ENCODE results near the gene KIF1A. TPM values are rescaled to one million over a fixed set of nuclear protein-coding genes. Genes with fewer than 3 reads are reported as not detected.

KIF1A gene
- total and polyA plus RNA-seq, 10 of the 15 experiments (the other 5 are each of a cell fraction or from before 2014, with no cell fraction given), result 0.04 to 0.95 (median 0.06) TPM; not detected in 5

DNA sequence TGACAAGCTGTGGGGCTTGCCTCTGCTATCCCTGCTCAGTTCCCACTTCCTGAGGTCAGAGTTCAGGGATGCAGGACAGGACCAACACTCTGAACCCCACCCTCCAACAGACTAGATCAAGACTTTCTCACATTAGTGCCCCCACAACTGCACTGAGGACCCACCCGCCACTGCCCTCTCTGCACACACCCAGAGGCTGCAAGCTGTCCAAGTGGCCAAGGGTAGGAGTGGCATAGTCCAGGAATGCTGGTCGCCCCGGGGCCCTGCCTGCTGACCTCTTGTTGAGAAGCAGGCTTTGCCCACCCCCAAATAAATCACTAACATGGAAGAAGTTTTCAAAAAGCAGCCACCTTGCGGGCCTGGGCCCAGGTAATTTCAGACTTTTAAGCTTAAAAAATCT lies 5.5 kb upstream of the KIF1A start (continued):
- TF ChIP-seq ESRRA (IDR thresholded peaks at IDR 0.05; ENCODE audit: low read length) (no peak), SREBF1 (IDR thresholded peaks at IDR 0.05; ENCODE audit: low read length) (no peak)

DNA sequence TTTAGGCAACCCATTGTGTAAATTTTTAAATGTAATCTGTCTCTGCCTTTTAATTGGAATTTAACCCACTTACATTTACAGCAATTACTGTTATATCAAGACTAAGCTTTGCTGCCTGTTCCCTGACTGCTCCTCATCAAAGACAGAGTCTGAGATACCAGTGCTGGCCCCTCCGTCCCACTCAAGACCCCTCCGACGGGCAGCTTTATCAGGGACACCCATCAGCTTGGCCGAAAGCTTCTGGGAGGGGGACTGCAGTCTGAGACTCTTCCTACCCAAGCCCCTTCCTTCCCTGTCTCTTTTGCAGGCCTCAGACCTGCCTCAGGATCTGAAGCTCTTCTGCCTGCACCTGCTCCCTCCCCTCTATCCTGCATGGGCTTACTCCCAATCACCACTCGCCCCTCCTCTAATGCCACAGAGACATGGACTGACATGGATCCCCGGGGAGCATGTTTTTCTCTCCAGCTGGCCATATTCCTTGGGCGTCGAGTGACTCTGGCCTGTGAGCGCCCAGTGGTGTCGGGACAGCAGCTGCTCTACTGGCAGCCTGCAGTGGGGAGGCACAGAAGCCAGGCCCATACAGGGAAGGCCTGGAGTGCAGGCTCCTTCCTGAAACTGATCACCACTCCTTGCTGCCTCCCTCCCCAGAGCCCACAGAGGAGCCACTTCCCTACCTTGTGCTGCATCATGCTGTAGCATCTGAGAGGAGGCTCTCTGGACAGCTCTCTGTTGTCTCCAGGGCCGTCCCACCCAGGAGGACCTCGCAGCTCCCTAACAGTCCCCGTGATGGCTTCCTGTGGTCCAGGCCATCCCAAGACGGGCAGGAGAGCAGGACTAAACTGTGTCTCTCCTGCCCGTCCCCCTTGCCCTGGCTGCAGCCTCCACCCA lies 3.7 kb upstream of the KIF1A start:
- Histone ChIP-seq H2AFZ (ENCODE audit: control insufficient read depth, low read depth, low read length) (no peak overlapping the region), H3K9ac (ENCODE audit: control insufficient read depth, insufficient read depth, low read length) (no peak overlapping the region), H3K9me3 (replicated peaks; ENCODE audit: control insufficient read depth, insufficient read depth, low read length) (no peaks in the 10 kb centered on the region; the same call in 2 of the 3 replicates), H3K27me3 (replicated peaks in 1 of 2; ENCODE audit: control insufficient read depth in 2 of 2, insufficient read depth in 2 of 2, low read length in 1 of 2) (peaks cover 7 to 13% of the 10 kb centered on the region in 2 experiments), H3K4me3 (no peak overlapping the region), H4K20me1 (ENCODE audit: control insufficient read depth, insufficient read depth) (no peaks in the 10 kb centered on the region), H3K4me2 (ENCODE audit: control insufficient read depth, insufficient read depth) (no peak overlapping the region), H3K36me3 (ENCODE audit: control insufficient read depth in 2 of 2, insufficient read depth in 2 of 2, low read length in 1 of 2) (no peaks in the 10 kb centered on the region), H3K79me2 (ENCODE audit: control insufficient read depth, insufficient read depth, low read length) (no peaks in the 10 kb centered on the region), H3K4me1 (ENCODE audit: control insufficient read depth, insufficient read depth, low read length) (no peaks in the 10 kb centered on the region), H3K27ac (ENCODE audit: control insufficient read depth, insufficient read depth) (no peak overlapping the region)
- RAD21 ChIA-PET (ENCODE audit: unreplicated experiment), result no interaction called here
- FAIRE-seq (no peak), DNase-seq (ENCODE audit: low read depth, low spot score) (no peak), ATAC-seq (no peak)
- in situ Hi-C loops (cut with MboI), result no loop called here
- CTCF ChIA-PET, result interaction anchor here (0.6 kb wide), 2 partner anchors 17 to 308 kb away, joined by 3 to 5 read pairs; no protein-coding TSS in a partner anchor
- POLR2A ChIA-PET, result no interaction called here
- intact Hi-C loops (cut with micrococcal nuclease; ENCODE audit: unreplicated experiment), result no loop called here
- TF ChIP-seq KDM1A (IDR thresholded peaks at IDR 0.05; ENCODE audit: borderline replicate concordance), result no peak
- TF ChIP-seq, protein P1, sequence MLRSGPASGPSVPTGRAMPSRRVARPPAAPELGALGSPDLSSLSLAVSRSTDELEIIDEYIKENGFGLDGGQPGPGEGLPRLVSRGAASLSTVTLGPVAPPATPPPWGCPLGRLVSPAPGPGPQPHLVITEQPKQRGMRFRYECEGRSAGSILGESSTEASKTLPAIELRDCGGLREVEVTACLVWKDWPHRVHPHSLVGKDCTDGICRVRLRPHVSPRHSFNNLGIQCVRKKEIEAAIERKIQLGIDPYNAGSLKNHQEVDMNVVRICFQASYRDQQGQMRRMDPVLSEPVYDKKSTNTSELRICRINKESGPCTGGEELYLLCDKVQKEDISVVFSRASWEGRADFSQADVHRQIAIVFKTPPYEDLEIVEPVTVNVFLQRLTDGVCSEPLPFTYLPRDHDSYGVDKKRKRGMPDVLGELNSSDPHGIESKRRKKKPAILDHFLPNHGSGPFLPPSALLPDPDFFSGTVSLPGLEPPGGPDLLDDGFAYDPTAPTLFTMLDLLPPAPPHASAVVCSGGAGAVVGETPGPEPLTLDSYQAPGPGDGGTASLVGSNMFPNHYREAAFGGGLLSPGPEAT (IDR thresholded peaks at IDR 0.05; ENCODE audit: low read depth), result no peak
- TF ChIP-seq PAX8 (IDR thresholded peaks at IDR 0.05), result no peak
- TF ChIP-seq SMAD5 (IDR thresholded peaks at IDR 0.05; ENCODE audit: low read depth), result no peak
- TF ChIP-seq, protein P2, sequence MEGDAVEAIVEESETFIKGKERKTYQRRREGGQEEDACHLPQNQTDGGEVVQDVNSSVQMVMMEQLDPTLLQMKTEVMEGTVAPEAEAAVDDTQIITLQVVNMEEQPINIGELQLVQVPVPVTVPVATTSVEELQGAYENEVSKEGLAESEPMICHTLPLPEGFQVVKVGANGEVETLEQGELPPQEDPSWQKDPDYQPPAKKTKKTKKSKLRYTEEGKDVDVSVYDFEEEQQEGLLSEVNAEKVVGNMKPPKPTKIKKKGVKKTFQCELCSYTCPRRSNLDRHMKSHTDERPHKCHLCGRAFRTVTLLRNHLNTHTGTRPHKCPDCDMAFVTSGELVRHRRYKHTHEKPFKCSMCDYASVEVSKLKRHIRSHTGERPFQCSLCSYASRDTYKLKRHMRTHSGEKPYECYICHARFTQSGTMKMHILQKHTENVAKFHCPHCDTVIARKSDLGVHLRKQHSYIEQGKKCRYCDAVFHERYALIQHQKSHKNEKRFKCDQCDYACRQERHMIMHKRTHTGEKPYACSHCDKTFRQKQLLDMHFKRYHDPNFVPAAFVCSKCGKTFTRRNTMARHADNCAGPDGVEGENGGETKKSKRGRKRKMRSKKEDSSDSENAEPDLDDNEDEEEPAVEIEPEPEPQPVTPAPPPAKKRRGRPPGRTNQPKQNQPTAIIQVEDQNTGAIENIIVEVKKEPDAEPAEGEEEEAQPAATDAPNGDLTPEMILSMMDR (IDR thresholded peaks at IDR 0.05 in 2 of 3, conservative IDR thresholded peaks at IDR 0.05 in 1 of 3; ENCODE audit: control insufficient read depth in 2 of 3, extremely low read depth in 1 of 3, insufficient read depth in 1 of 3, low read depth in 3 of 3, low read length in 3 of 3), result no peak
- 19% methylated on average over 15 of the region's 15 CpGs for WGBS (ENCODE audit: insufficient coverage, insufficient replicate concordance, low lambda C conversion rate, missing lambda C conversion rate)
- no TSS peak for BruUV-seq (replicated peaks)
- SMC1A ChIA-PET (ENCODE audit: uncharacterized antibody, unreplicated experiment), result no interaction called here
